ENCODE data around the gene LGALS3BP.
"Not testable (repeated sequence)": the region's sequence is repeated elsewhere in the genome, so short reads cannot be mapped to it uniquely, and the experiment has no call there.

The LGALS3BP gene

GRCh38 chr17:78979780-78980623 is at the start of gene LGALS3BP:
TSS of gene LGALS3BP (minus strand) at chr17:78979923. CDS start at chr17:78977191, 2,732 bp downstream.
- peak; percentile 71 to 76 for DNase-seq

GRCh38 chr17:79028496-79029326 is 49.0 kb upstream of the LGALS3BP start:
- DNase-seq = no peak

- DNase-seq = no peak
Measured at GRCh38 chr17:79027925-79028491, 48.3 kb upstream of the LGALS3BP start.

- no peak for DNase-seq
Measured at GRCh38 chr17:79027274-79027924, 47.7 kb upstream of the LGALS3BP start.

GRCh38 chr17:79026376-79027273 is 46.9 kb upstream of the LGALS3BP start:
- no peak for DNase-seq

- no peak for DNase-seq
Measured at GRCh38 chr17:79024901-79025737, 45.4 kb upstream of the LGALS3BP start.

- no peak for DNase-seq
Measured at GRCh38 chr17:79023886-79024771, 44.4 kb upstream of the LGALS3BP start, which contains the start of gene C1QTNF1. TSS of gene C1QTNF1 (plus strand) at chr17:79024169. CDS start at chr17:79043969, 19,800 bp downstream.

- DNase-seq = no peak
Measured at GRCh38 chr17:79023180-79023705, 43.5 kb upstream of the LGALS3BP start.

- DNase-seq = no peak
Measured at GRCh38 chr17:79022507-79022991, 42.8 kb upstream of the LGALS3BP start.

- not testable (repeated sequence) for DNase-seq
Measured at GRCh38 chr17:79021929-79022328, 42.2 kb upstream of the LGALS3BP start.

GRCh38 chr17:79020631-79021301 is 41.0 kb upstream of the LGALS3BP start:
- no peak for DNase-seq

- peak in 1 of 2 donors; percentile 25 for DNase-seq
Measured at GRCh38 chr17:79019632-79020584, 40.2 kb upstream of the LGALS3BP start.

- DNase-seq = no peak
Measured at GRCh38 chr17:79019261-79019631, 39.5 kb upstream of the LGALS3BP start.

GRCh38 chr17:79018370-79018695 is 38.6 kb upstream of the LGALS3BP start:
- DNase-seq = no peak

- no peak for DNase-seq
Measured at GRCh38 chr17:79017546-79018369, 38.0 kb upstream of the LGALS3BP start.

GRCh38 chr17:79014158-79014758 is 34.5 kb upstream of the LGALS3BP start:
- DNase-seq = no peak
